Left cardiac atrium (tissue), 4 donors: Measurements from ENCODE around the gene THRB. TPM values are rescaled to one million over a fixed set of nuclear protein-coding genes. Genes with fewer than 3 reads are reported as not detected.
"Not testable (repeated sequence)": the region's sequence is repeated elsewhere in the genome, so short reads cannot be mapped to it uniquely, and the experiment has no call there.

ENCODE experiments used
- ATAC-seq, 2 donors: fragments of 200-7000 bp; cut with Tn5 transposase; one replicate each; pipeline ENCODE4 v1.9.1; 2020; ENCODE audit warnings: mild to moderate bottlenecking in 2 of 2, moderate library complexity in 2 of 2
- DNase-seq: peaks from one replicate; pipeline ENCODE4 v3.0.0-alpha.2; 2020
- intact Hi-C, 2 donors: fragments of 100-400 bp; cut with DNase I; formaldehyde crosslinking; loops; one replicate each; pipeline versions ENCODE4 v1.14.1 to v1.15.1; 2022 to 2023
- total RNA-seq, 2 donors: library from RNA; stranded (reverse); fragmentation: NEBNext Ultra II Directional; extraction: Animal tissue kit (Norgen Biotek cat#: 25700); gene quantifications; one replicate each; pipeline ENCODE4 v1.2.1, GENCODE V29; 2021
- donor health status: DM: no; HTN: yes; CAD: no.
- donor health status: DM: no; HTN: yes; CAD: no; lungs with severe emphysema.
- donor health status: DM: yes; HTN: yes; CAD: no.
- donor health status: Dilated cardiomyopathy.

The THRB gene
- total RNA-seq, 2 donors from 2014 or later, result 8.3 to 15.4 TPM

GRCh38 chr3:24136624-24137310, 357.9 kb downstream of the THRB start:
- DNase-seq, result no peak
- intact Hi-C loops, result no loop called here
- ATAC-seq, result no peak

- ATAC-seq (peak in 1 of 2 donors; percentile 33), DNase-seq (no peak)
- intact Hi-C loops, result no loop called here
Observed at GRCh38 chr3:24135280-24135679, 359.4 kb downstream of the THRB start.

GRCh38 chr3:24133942-24134341, 360.7 kb downstream of the THRB start:
- no peak for ATAC-seq
- DNase-seq, result no peak
- intact Hi-C loops, result no loop called here

- DNase-seq (no peak), ATAC-seq (no peak)
- intact Hi-C loops, result no loop called here
Observed at GRCh38 chr3:24133436-24133835, 361.2 kb downstream of the THRB start.

- ATAC-seq (peak in 1 of 2 donors; percentile 86), DNase-seq (no peak)
- intact Hi-C loops, result no loop called here
Observed at GRCh38 chr3:24129549-24129948, 365.1 kb downstream of the THRB start.

- peak; percentile 48 to 77 for ATAC-seq
- intact Hi-C loops, result no loop called here
Observed at GRCh38 chr3:24128199-24129005, 366.2 kb downstream of the THRB start.

GRCh38 chr3:24123596-24123995, 371.1 kb downstream of the THRB start:
- DNase-seq (no peak), ATAC-seq (no peak)
- intact Hi-C loops, result no loop called here

More at GRCh38 chr3:24128199-24129005, 366.2 kb downstream of the THRB start:
- DNase-seq, result no peak

GRCh38 chr3:24120434-24120833, 374.2 kb downstream of the THRB start:
- ATAC-seq (no peak), DNase-seq (no peak)
- intact Hi-C loops, result no loop called here

- intact Hi-C loops, result no loop called here
- no peak for DNase-seq
- ATAC-seq, result peak in 1 of 2 donors; percentile 21
Observed at GRCh38 chr3:24119321-24119751, 375.3 kb downstream of the THRB start.

- ATAC-seq (no peak), DNase-seq (no peak)
- intact Hi-C loops, result no loop called here
Observed at GRCh38 chr3:24117508-24117907, 377.1 kb downstream of the THRB start.

GRCh38 chr3:24111711-24112110, 382.9 kb downstream of the THRB start:
- ATAC-seq (no peak), DNase-seq (no peak)
- intact Hi-C loops, result no loop called here

- DNase-seq, result no peak
- ATAC-seq, result no peak
- intact Hi-C loops, result no loop called here
Observed at GRCh38 chr3:24110051-24110450, 384.6 kb downstream of the THRB start.

- intact Hi-C loops, result no loop called here
- DNase-seq, result no peak
- ATAC-seq, result peak in 1 of 2 donors; percentile 59
Observed at GRCh38 chr3:24101676-24102168, 392.9 kb downstream of the THRB start.

GRCh38 chr3:24100696-24101402, 393.8 kb downstream of the THRB start:
- no peak for DNase-seq
- intact Hi-C loops, result no loop called here
- peak in 1 of 2 donors; percentile 50 for ATAC-seq

- peak in 1 of 2 donors; percentile 15 for ATAC-seq
- intact Hi-C loops, result no loop called here
- no peak for DNase-seq
Observed at GRCh38 chr3:24096695-24097290, 397.9 kb downstream of the THRB start.

- intact Hi-C loops, result no loop called here
- DNase-seq, result no peak
- no peak for ATAC-seq
Observed at GRCh38 chr3:24096271-24096670, 398.4 kb downstream of the THRB start.

GRCh38 chr3:24094818-24095217, 399.8 kb downstream of the THRB start:
- DNase-seq, intact Hi-C loops, ATAC-seq: not testable (repeated sequence)

- ATAC-seq, result no peak
- DNase-seq, result no peak
- intact Hi-C loops, result no loop called here
Observed at GRCh38 chr3:24088782-24089181, 405.9 kb downstream of the THRB start.

GRCh38 chr3:24087469-24087868, 407.2 kb downstream of the THRB start:
- intact Hi-C loops, result no loop called here
- no peak for ATAC-seq
- no peak for DNase-seq
